CD4-positive, alpha-beta T cell (primary cell): ENCODE measurements around the gene TBC1D14. TPM values are rescaled to one million over a fixed set of nuclear protein-coding genes. Genes with fewer than 3 reads are reported as not detected.

Experiments
- ATAC-seq: fragments of 200-7000 bp; cut with Tn5 transposase; one replicate; pipeline ENCODE4 v1.10.0; 2022; ENCODE audit warnings: mild to moderate bottlenecking; ENCODE audit not compliant: poor library complexity
- CTCF ChIA-PET: fragments of 350-600 bp; sonication (Branson Sonifier 250); formaldehyde crosslinking; loops from one replicate; lab custom pipeline; 2021; ENCODE audit warnings: antibody characterized with exemption, inconsistent platforms; lab: Charles Lee
- POLR2A ChIA-PET: fragments of 350-600 bp; sonication (Branson Sonifier 250); formaldehyde crosslinking; loops from one replicate; lab custom pipeline; 2021; ENCODE audit warnings: antibody characterized with exemption, inconsistent platforms; lab: Charles Lee
- DNase-seq, 14 experiments: peaks; one replicate each; pipeline ENCODE4 v3.0.0-alpha.2; 2013 to 2020; ENCODE audit warnings: mixed read lengths in 2 of 14
- H3K27ac ChIP-seq, 2 donors: one replicate each; pipeline versions ENCODE4 v1.5.1 to v1.7.0; 2013; ENCODE audit warnings: low read length in 2 of 2, low read depth in 1 of 2, mild to moderate bottlenecking in 1 of 2
- H3K27me3 ChIP-seq, 2 experiments: 1 replicate in 1 of 2; 2 replicates in 1 of 2; pipeline versions ENCODE4 v1.6.1 to v1.7.0; 2013; ENCODE audit warnings: low read length in 2 of 2, control low read depth in 1 of 2, mild to moderate bottlenecking in 1 of 2, moderate library complexity in 1 of 2; ENCODE audit not compliant: insufficient read depth in 2 of 2, control insufficient read depth in 1 of 2
- H3K36me3 ChIP-seq: one replicate; pipeline ENCODE4 v1.6.1; 2013; ENCODE audit warnings: low read length, control low read depth; ENCODE audit not compliant: insufficient read depth
- H3K4me1 ChIP-seq: one replicate; pipeline ENCODE4 v1.6.1; 2013; ENCODE audit warnings: low read length, control low read depth; ENCODE audit not compliant: insufficient read depth
- H3K4me3 ChIP-seq: one replicate; pipeline ENCODE4 v1.5.1; 2013; ENCODE audit warnings: mild to moderate bottlenecking, low read length, moderate library complexity
- H3K9me3 ChIP-seq, 2 experiments: 1 replicate in 1 of 2; 2 replicates in 1 of 2; pipeline versions ENCODE4 v1.6.1 to v1.7.0; 2013; ENCODE audit warnings: low read length in 2 of 2, mild to moderate bottlenecking in 2 of 2, control low read depth in 1 of 2, moderate library complexity in 1 of 2; ENCODE audit not compliant: control insufficient read depth in 1 of 2, insufficient read depth in 1 of 2
- H3K27ac Mint-ChIP-seq: one replicate; pipeline ENCODE4 v1.8.0; 2020; ENCODE audit warnings: mixed read lengths
- H3K27me3 Mint-ChIP-seq: one replicate; pipeline ENCODE4 v1.8.0; 2021; ENCODE audit warnings: mixed read lengths
- H3K36me3 Mint-ChIP-seq: one replicate; pipeline ENCODE4 v1.8.0; 2021; ENCODE audit warnings: low read depth, mixed read lengths
- H3K4me1 Mint-ChIP-seq: one replicate; pipeline ENCODE4 v1.8.0; 2021; ENCODE audit warnings: low read depth, mixed read lengths
- H3K4me3 Mint-ChIP-seq: one replicate; pipeline ENCODE4 v1.8.0; 2020; ENCODE audit warnings: mild to moderate bottlenecking, mixed read lengths
- H3K9me3 Mint-ChIP-seq: one replicate; pipeline ENCODE4 v1.8.0; 2020; ENCODE audit warnings: mixed read lengths
- CTCF ChIP-seq: fragments of 200-600 bp; IDR thresholded peaks from one replicate; pipeline ENCODE4 v1.8.0; 2022; ENCODE audit warnings: antibody characterized with exemption, mild to moderate bottlenecking
- intact Hi-C, 2 experiments: fragments of 100-400 bp; cut with DNase I in 1 of 2; cut with micrococcal nuclease in 1 of 2; formaldehyde crosslinking; loops; one replicate each; pipeline versions ENCODE4 v1.15.1 to v1.9.0; 2023 to 2025; cut with DNase I, micrococcal nuclease
- total RNA-seq, 174 experiments: library from RNA in 2 of 174; stranded (reverse) in 2 of 174; gene quantifications; one replicate each; pipeline ENCODE4 v1.2.3 and lab custom pipeline; 2021 to 2026

TBC1D14 gene
- total RNA-seq, 2 experiments from 2014 or later, result 31.2 to 34.1 TPM

- Mint-ChIP-seq H3K4me3 (peak overlapping the region; percentile 34), H3K4me1 (peaks cover 80% of the 10 kb centered on the region), H3K27ac (peak overlapping the region; percentile 95), H3K27me3 (no peaks in the 10 kb centered on the region), H3K36me3 (peaks cover 6% of the 10 kb centered on the region), H3K9me3 (no peaks in the 10 kb centered on the region)
- ATAC-seq (no peak), DNase-seq (no peak)
- peak overlapping the region; percentile 62 to 81 for H3K27ac ChIP-seq
- no peaks in the 10 kb centered on the region for H3K27me3 ChIP-seq
- H3K9me3 ChIP-seq, result no peaks in the 10 kb centered on the region
- POLR2A ChIA-PET, result interaction anchor here (1.8 to 3.2 kb wide), 3 partner anchors 8 to 43 kb away, joined by 8 to 32 read pairs (median 10); partner anchors contain the start of gene TBC1D14
- CTCF ChIA-PET, result interaction anchor here (2.1 to 3.0 kb wide), 2 partner anchors 31 to 35 kb away, joined by 8 to 10 read pairs; partner anchors contain the start of gene TBC1D14
- no peak for TF ChIP-seq CTCF
- H3K4me3 ChIP-seq, result no peak overlapping the region
- H3K36me3 ChIP-seq, result peaks cover 3% of the 10 kb centered on the region
- intact Hi-C loops, result loop anchor here (2.0 kb wide), 2 partner anchors 35 to 41 kb away; partner anchors contain the start of gene TBC1D14 (in 2 of the 2)
- H3K4me1 ChIP-seq, result peaks cover 75% of the 10 kb centered on the region
Measured at GRCh38 chr4:6943885-6944225, 34.2 kb downstream of the TBC1D14 start.

- ChIA-PET POLR2A (interaction anchor here (0.9 to 1.8 kb wide), 2 partner anchors 26 to 35 kb away, joined by 3 to 8 read pairs; partner anchors contain the start of gene TBC1D14), CTCF (no interaction called here)
- peaks cover 76% of the 10 kb centered on the region for H3K4me1 Mint-ChIP-seq
- H3K4me3 Mint-ChIP-seq, result no peak overlapping the region
- H3K27me3 Mint-ChIP-seq, result no peaks in the 10 kb centered on the region
- no peak for TF ChIP-seq CTCF
- H3K27ac ChIP-seq, result peak overlapping the region in 1 of 2 donors; percentile 28
- peak overlapping the region; percentile 95 for H3K27ac Mint-ChIP-seq
- H3K36me3 ChIP-seq, result peaks cover 3% of the 10 kb centered on the region
- H3K27me3 ChIP-seq, result no peaks in the 10 kb centered on the region
- H3K36me3 Mint-ChIP-seq, result peaks cover 6% of the 10 kb centered on the region
- ATAC-seq, result no peak
- H3K9me3 Mint-ChIP-seq, result no peaks in the 10 kb centered on the region
- H3K4me1 ChIP-seq, result peaks cover 74% of the 10 kb centered on the region
- no peaks in the 10 kb centered on the region for H3K9me3 ChIP-seq
- no peak overlapping the region for H3K4me3 ChIP-seq
- intact Hi-C loops, result no loop called here
- DNase-seq, result no peak
Measured at GRCh38 chr4:6944301-6945051, 34.9 kb downstream of the TBC1D14 start.

GRCh38 chr4:6945052-6945409 lies 35.4 kb downstream of the TBC1D14 start:
- peaks cover 69% of the 10 kb centered on the region for H3K4me1 ChIP-seq
- no peak for TF ChIP-seq CTCF
- no peaks in the 10 kb centered on the region for H3K27me3 ChIP-seq
- peaks cover 3% of the 10 kb centered on the region for H3K36me3 ChIP-seq
- Mint-ChIP-seq H3K4me3 (no peak overlapping the region), H3K36me3 (peaks cover 6% of the 10 kb centered on the region), H3K4me1 (peaks cover 74% of the 10 kb centered on the region), H3K9me3 (no peaks in the 10 kb centered on the region), H3K27me3 (no peaks in the 10 kb centered on the region), H3K27ac (peak overlapping the region; percentile 95)
- CTCF ChIA-PET, result no interaction called here
- POLR2A ChIA-PET, result interaction anchor here (0.9 to 1.8 kb wide), 2 partner anchors 27 to 36 kb away, joined by 3 to 8 read pairs; partner anchors contain the start of gene TBC1D14
- DNase-seq (no peak), ATAC-seq (no peak)
- no peak overlapping the region for H3K4me3 ChIP-seq
- H3K9me3 ChIP-seq, result no peaks in the 10 kb centered on the region
- peak overlapping the region in 1 of 2 donors; percentile 28 for H3K27ac ChIP-seq
- intact Hi-C loops, result no loop called here
